HEK293 (cell line): ENCODE measurements around the gene ZSCAN12.

ENCODE experiments used
- HOXC10 ChIP-seq: sonication (generic); formaldehyde crosslinking; IDR thresholded peaks from 2 replicates; pipeline ENCODE4 v1.8.1; 2023; ENCODE audit warnings: mild to moderate bottlenecking, missing genetic modification reagents
- HOXD13 ChIP-seq: sonication (generic); formaldehyde crosslinking; IDR thresholded peaks from 2 replicates; pipeline ENCODE4 v1.8.0; 2022; ENCODE audit warnings: missing genetic modification reagents, borderline replicate concordance
- MYNN ChIP-seq: fragments of 450-650 bp; formaldehyde crosslinking; IDR thresholded peaks from 2 replicates; pipeline ENCODE4 v1.5.1; 2016; ENCODE audit warnings: missing biosample characterization, missing genetic modification characterization, borderline replicate concordance
- ZBTB21 ChIP-seq: fragments of 450-650 bp; formaldehyde crosslinking; IDR thresholded peaks from 2 replicates; pipeline ENCODE4 v1.5.1; 2017; ENCODE audit warnings: missing biosample characterization, missing genetic modification characterization
- ZFP37 ChIP-seq: fragments of 450-650 bp; formaldehyde crosslinking; IDR thresholded peaks from 2 replicates; pipeline ENCODE4 v1.5.1; 2016; ENCODE audit warnings: missing biosample characterization, missing genetic modification characterization
- ZNF114 ChIP-seq: fragments of 450-650 bp; formaldehyde crosslinking; IDR thresholded peaks from 2 replicates; pipeline ENCODE4 v1.5.0; 2017; ENCODE audit warnings: missing biosample characterization, missing genetic modification characterization
- ZNF2 ChIP-seq: fragments of 450-650 bp; formaldehyde crosslinking; IDR thresholded peaks from 2 replicates; pipeline ENCODE4 v1.5.1; 2016; ENCODE audit warnings: missing biosample characterization, missing genetic modification characterization
- ZNF274 ChIP-seq, 2 experiments: fragments of 200-500 bp in 1 of 2; fragments of 450-650 bp in 1 of 2; sonication (Bioruptor generic) in 1 of 2; formaldehyde crosslinking in 1 of 2; IDR thresholded peaks; 2 replicates each; pipeline versions ENCODE4 v1.5.1 to v1.6.1; 2014 to 2016; ENCODE audit warnings: borderline replicate concordance in 1 of 2, inconsistent platforms in 1 of 2, low read length in 1 of 2, missing biosample characterization in 1 of 2, missing genetic modification characterization in 1 of 2
- ZNF391 ChIP-seq: fragments of 450-650 bp; formaldehyde crosslinking; IDR thresholded peaks from 2 replicates; pipeline ENCODE4 v1.5.1; 2016; ENCODE audit warnings: low read depth, missing biosample characterization, missing genetic modification characterization, borderline replicate concordance
- ZNF404 ChIP-seq: fragments of 450-650 bp; formaldehyde crosslinking; IDR thresholded peaks from 2 replicates; pipeline ENCODE4 v1.5.1; 2017; ENCODE audit warnings: missing biosample characterization, missing genetic modification characterization
- ZNF529 ChIP-seq: fragments of 450-650 bp; formaldehyde crosslinking; IDR thresholded peaks from 2 replicates; pipeline ENCODE4 v1.5.1; 2017; ENCODE audit warnings: missing genetic modification characterization, missing biosample characterization; ENCODE audit not compliant: insufficient replicate concordance
- ZNF544 ChIP-seq: fragments of 450-650 bp; formaldehyde crosslinking; IDR thresholded peaks from 2 replicates; pipeline ENCODE4 v1.5.0; 2017; ENCODE audit warnings: missing biosample characterization, missing genetic modification characterization
- ZNF555 ChIP-seq: fragments of 450-650 bp; formaldehyde crosslinking; conservative IDR thresholded peaks from 2 replicates; pipeline ENCODE4 v1.5.1; 2017; ENCODE audit warnings: missing biosample characterization, mild to moderate bottlenecking, missing genetic modification characterization, inconsistent platforms
- ZNF571 ChIP-seq: fragments of 450-650 bp; formaldehyde crosslinking; IDR thresholded peaks from 2 replicates; pipeline ENCODE4 v1.5.0; 2017; ENCODE audit warnings: missing biosample characterization, missing genetic modification characterization
- ZNF596 ChIP-seq: fragments of 450-650 bp; IDR thresholded peaks from 2 replicates; pipeline ENCODE4 v1.5.0; 2018; ENCODE audit warnings: missing biosample characterization, mild to moderate bottlenecking, missing genetic modification characterization, moderate library complexity
- ZNF777 ChIP-seq: fragments of 450-650 bp; formaldehyde crosslinking; IDR thresholded peaks from 2 replicates; pipeline ENCODE4 v1.5.1; 2017; ENCODE audit warnings: missing biosample characterization, missing genetic modification characterization, borderline replicate concordance
- ZNF830 ChIP-seq: fragments of 450-650 bp; IDR thresholded peaks from 2 replicates; pipeline ENCODE4 v1.5.0; 2018; ENCODE audit warnings: missing biosample characterization, missing genetic modification characterization, low read depth, mild to moderate bottlenecking, moderate library complexity
- ZNF837 ChIP-seq: fragments of 450-650 bp; formaldehyde crosslinking; IDR thresholded peaks from 2 replicates; pipeline ENCODE4 v1.5.1; 2016; ENCODE audit warnings: missing biosample characterization, missing genetic modification characterization
- TF ChIP-seq, protein P1 (sequence below): fragments of 450-650 bp; formaldehyde crosslinking; IDR thresholded peaks from 2 replicates; pipeline ENCODE4 v1.5.1; 2017; ENCODE audit warnings: missing biosample characterization, mild to moderate bottlenecking, missing genetic modification characterization, moderate library complexity
- TF ChIP-seq, protein P2 (sequence below): fragments of 450-650 bp; formaldehyde crosslinking; IDR thresholded peaks from 2 replicates; pipeline ENCODE4 v1.5.1; 2017; ENCODE audit warnings: missing biosample characterization, missing genetic modification characterization
- TF ChIP-seq, protein P3 (sequence below): fragments of 450-650 bp; formaldehyde crosslinking; IDR thresholded peaks from 2 replicates; pipeline ENCODE4 v1.5.1; 2017; ENCODE audit warnings: missing biosample characterization, missing genetic modification characterization
- TF ChIP-seq, protein P4 (sequence below): fragments of 450-650 bp; formaldehyde crosslinking; IDR thresholded peaks from 2 replicates; pipeline ENCODE4 v1.5.1; 2016; ENCODE audit warnings: missing biosample characterization, missing genetic modification characterization
- TF ChIP-seq, protein P5 (sequence below): fragments of 450-650 bp; formaldehyde crosslinking; optimal IDR thresholded peaks from 2 replicates; pipeline ENCODE3; 2016; ENCODE audit warnings: missing biosample characterization, mild to moderate bottlenecking, missing genetic modification characterization
- TF ChIP-seq, protein P6 (sequence below): fragments of 450-650 bp; formaldehyde crosslinking; IDR thresholded peaks from 2 replicates; pipeline ENCODE4 v1.5.1; 2017; ENCODE audit warnings: missing biosample characterization, missing genetic modification characterization
- TF ChIP-seq, protein P7 (sequence below): fragments of 450-650 bp; formaldehyde crosslinking; IDR thresholded peaks from 2 replicates; pipeline ENCODE4 v1.5.1; 2016; ENCODE audit warnings: missing biosample characterization, missing genetic modification characterization
- TF ChIP-seq, protein P8 (sequence below): fragments of 450-650 bp; formaldehyde crosslinking; IDR thresholded peaks from 2 replicates; pipeline ENCODE4 v1.5.1; 2017; ENCODE audit warnings: missing biosample characterization, missing genetic modification characterization

ZSCAN12 gene

DNA sequence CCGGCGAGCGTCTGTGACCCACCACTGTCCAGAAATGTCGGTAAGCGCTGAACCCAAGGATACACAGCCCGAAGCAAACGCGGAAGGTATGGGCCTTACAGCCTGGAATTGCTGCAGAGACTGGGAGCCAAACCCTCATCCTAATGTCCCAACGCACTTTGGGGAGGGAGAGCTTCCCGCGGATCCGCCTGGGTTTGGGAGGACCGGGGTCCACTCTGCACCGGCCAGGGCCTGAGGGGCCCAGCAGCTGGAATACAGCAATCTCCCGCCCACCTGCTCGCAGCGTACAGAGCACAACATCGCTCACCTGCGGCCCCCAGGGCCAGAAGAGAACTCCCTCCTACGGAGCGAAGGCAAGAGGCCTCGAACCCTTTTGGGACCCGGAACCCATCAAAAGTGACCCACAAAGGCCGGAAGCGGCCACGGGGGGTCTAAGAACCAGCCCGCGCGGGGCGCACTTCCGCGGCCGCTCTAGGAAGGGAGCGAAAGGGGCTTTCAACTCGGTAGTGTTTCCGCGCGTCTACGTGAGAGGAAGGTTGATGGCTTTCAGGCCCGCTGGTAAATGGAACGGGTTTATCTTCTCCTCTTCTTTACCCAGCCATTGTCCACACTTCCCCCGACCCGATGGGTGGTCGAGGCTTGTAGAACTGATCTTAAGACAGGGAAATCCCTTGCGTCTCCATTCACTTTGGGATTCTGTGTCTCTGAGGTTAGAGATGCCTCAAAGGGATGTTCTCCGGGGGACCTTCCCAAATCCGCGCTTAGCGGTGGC lies at the start of gene ZSCAN12 (continued):
- no peak for TF ChIP-seq MYNN (tag by site-specific recombination)
- TF ChIP-seq, protein P1, sequence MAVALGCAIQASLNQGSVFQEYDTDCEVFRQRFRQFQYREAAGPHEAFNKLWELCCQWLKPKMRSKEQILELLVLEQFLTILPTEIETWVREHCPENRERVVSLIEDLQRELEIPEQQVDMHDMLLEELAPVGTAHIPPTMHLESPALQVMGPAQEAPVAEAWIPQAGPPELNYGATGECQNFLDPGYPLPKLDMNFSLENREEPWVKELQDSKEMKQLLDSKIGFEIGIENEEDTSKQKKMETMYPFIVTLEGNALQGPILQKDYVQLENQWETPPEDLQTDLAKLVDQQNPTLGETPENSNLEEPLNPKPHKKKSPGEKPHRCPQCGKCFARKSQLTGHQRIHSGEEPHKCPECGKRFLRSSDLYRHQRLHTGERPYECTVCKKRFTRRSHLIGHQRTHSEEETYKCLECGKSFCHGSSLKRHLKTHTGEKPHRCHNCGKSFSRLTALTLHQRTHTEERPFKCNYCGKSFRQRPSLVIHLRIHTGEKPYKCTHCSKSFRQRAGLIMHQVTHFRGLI: peak; percentile 54; the same call in 1 of the 2 replicates
- TF ChIP-seq ZNF555 (tag by site-specific recombination): no peak
- no peak for TF ChIP-seq ZNF571 (tag by site-specific recombination)
- no peak for TF ChIP-seq HOXD13 (CRISPR knock-in tag)
- no peak for TF ChIP-seq ZNF404 (tag by site-specific recombination)
- no peak for TF ChIP-seq ZNF529 (tag by site-specific recombination)
- peak; percentile 63; the same call in 1 of the 2 replicates for TF ChIP-seq ZNF2 (tag by site-specific recombination)
- peak; percentile 79 for TF ChIP-seq ZBTB21
- TF ChIP-seq, protein P2, sequence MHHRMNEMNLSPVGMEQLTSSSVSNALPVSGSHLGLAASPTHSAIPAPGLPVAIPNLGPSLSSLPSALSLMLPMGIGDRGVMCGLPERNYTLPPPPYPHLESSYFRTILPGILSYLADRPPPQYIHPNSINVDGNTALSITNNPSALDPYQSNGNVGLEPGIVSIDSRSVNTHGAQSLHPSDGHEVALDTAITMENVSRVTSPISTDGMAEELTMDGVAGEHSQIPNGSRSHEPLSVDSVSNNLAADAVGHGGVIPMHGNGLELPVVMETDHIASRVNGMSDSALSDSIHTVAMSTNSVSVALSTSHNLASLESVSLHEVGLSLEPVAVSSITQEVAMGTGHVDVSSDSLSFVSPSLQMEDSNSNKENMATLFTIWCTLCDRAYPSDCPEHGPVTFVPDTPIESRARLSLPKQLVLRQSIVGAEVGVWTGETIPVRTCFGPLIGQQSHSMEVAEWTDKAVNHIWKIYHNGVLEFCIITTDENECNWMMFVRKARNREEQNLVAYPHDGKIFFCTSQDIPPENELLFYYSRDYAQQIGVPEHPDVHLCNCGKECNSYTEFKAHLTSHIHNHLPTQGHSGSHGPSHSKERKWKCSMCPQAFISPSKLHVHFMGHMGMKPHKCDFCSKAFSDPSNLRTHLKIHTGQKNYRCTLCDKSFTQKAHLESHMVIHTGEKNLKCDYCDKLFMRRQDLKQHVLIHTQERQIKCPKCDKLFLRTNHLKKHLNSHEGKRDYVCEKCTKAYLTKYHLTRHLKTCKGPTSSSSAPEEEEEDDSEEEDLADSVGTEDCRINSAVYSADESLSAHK (tag by site-specific recombination): peak; percentile 38; the same call in 1 of the 2 replicates
- TF ChIP-seq ZNF777 (tag by site-specific recombination): peak; percentile 22; the same call in 1 of the 2 replicates
- TF ChIP-seq ZNF274 (IDR thresholded peaks at IDR 0.05; ENCODE audit: low read length): no peak
- no peak for TF ChIP-seq ZNF274 (tag by site-specific recombination; IDR thresholded peaks at IDR 0.05; ENCODE audit: borderline replicate concordance)
- TF ChIP-seq ZNF596 (tag by site-specific recombination): 0 out of 2 replicates have a peak, but pooled peaks have one; percentile 21
- no peak for TF ChIP-seq ZNF837
- TF ChIP-seq, protein P3, sequence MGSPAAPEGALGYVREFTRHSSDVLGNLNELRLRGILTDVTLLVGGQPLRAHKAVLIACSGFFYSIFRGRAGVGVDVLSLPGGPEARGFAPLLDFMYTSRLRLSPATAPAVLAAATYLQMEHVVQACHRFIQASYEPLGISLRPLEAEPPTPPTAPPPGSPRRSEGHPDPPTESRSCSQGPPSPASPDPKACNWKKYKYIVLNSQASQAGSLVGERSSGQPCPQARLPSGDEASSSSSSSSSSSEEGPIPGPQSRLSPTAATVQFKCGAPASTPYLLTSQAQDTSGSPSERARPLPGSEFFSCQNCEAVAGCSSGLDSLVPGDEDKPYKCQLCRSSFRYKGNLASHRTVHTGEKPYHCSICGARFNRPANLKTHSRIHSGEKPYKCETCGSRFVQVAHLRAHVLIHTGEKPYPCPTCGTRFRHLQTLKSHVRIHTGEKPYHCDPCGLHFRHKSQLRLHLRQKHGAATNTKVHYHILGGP (tag by site-specific recombination): no peak
- TF ChIP-seq, protein P4, sequence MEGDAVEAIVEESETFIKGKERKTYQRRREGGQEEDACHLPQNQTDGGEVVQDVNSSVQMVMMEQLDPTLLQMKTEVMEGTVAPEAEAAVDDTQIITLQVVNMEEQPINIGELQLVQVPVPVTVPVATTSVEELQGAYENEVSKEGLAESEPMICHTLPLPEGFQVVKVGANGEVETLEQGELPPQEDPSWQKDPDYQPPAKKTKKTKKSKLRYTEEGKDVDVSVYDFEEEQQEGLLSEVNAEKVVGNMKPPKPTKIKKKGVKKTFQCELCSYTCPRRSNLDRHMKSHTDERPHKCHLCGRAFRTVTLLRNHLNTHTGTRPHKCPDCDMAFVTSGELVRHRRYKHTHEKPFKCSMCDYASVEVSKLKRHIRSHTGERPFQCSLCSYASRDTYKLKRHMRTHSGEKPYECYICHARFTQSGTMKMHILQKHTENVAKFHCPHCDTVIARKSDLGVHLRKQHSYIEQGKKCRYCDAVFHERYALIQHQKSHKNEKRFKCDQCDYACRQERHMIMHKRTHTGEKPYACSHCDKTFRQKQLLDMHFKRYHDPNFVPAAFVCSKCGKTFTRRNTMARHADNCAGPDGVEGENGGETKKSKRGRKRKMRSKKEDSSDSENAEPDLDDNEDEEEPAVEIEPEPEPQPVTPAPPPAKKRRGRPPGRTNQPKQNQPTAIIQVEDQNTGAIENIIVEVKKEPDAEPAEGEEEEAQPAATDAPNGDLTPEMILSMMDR: peak; percentile 94; the same call in 1 of the 2 replicates
- TF ChIP-seq, protein P5, sequence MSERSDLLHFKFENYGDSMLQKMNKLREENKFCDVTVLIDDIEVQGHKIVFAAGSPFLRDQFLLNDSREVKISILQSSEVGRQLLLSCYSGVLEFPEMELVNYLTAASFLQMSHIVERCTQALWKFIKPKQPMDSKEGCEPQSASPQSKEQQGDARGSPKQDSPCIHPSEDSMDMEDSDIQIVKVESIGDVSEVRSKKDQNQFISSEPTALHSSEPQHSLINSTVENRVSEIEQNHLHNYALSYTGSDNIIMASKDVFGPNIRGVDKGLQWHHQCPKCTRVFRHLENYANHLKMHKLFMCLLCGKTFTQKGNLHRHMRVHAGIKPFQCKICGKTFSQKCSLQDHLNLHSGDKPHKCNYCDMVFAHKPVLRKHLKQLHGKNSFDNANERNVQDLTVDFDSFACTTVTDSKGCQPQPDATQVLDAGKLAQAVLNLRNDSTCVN (tag by site-specific recombination): peak; percentile 86
- TF ChIP-seq, protein P6, sequence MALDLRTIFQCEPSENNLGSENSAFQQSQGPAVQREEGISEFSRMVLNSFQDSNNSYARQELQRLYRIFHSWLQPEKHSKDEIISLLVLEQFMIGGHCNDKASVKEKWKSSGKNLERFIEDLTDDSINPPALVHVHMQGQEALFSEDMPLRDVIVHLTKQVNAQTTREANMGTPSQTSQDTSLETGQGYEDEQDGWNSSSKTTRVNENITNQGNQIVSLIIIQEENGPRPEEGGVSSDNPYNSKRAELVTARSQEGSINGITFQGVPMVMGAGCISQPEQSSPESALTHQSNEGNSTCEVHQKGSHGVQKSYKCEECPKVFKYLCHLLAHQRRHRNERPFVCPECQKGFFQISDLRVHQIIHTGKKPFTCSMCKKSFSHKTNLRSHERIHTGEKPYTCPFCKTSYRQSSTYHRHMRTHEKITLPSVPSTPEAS (tag by site-specific recombination): peak; percentile 30; the same call in 1 of the 2 replicates
- peak; percentile 82; the same call in 1 of the 2 replicates for TF ChIP-seq ZNF391 (tag by site-specific recombination)
- TF ChIP-seq ZNF830 (tag by site-specific recombination): no peak
- TF ChIP-seq ZNF114 (tag by site-specific recombination): no peak
- peak; percentile 96 for TF ChIP-seq ZFP37 (tag by site-specific recombination)
- TF ChIP-seq, protein P7, sequence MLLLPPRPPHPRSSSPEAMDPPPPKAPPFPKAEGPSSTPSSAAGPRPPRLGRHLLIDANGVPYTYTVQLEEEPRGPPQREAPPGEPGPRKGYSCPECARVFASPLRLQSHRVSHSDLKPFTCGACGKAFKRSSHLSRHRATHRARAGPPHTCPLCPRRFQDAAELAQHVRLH (tag by site-specific recombination): peak; percentile 93
- 0 out of 2 replicates have a peak, but pooled peaks have one; percentile 35 for TF ChIP-seq HOXC10
- TF ChIP-seq, protein P8, sequence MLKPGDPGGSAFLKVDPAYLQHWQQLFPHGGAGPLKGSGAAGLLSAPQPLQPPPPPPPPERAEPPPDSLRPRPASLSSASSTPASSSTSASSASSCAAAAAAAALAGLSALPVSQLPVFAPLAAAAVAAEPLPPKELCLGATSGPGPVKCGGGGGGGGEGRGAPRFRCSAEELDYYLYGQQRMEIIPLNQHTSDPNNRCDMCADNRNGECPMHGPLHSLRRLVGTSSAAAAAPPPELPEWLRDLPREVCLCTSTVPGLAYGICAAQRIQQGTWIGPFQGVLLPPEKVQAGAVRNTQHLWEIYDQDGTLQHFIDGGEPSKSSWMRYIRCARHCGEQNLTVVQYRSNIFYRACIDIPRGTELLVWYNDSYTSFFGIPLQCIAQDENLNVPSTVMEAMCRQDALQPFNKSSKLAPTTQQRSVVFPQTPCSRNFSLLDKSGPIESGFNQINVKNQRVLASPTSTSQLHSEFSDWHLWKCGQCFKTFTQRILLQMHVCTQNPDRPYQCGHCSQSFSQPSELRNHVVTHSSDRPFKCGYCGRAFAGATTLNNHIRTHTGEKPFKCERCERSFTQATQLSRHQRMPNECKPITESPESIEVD (tag by site-specific recombination): no peak
- no peak for TF ChIP-seq ZNF544
